Measurements from ENCODE around the gene TNS4. TPM values are rescaled to one million over a fixed set of nuclear protein-coding genes. Genes with fewer than 3 reads are reported as not detected.

TNS4 gene
- total RNA-seq, 1 donor from 2014 or later, result 14.0 TPM

GRCh38 chr17:40475234-40475908 lies 26.1 kb downstream of the TNS4 start:
- intact Hi-C loops (cut with micrococcal nuclease), result loop anchor here (5.0 kb wide), 1 partner anchor 33 kb away; the partner anchor contains the start of gene IGFBP4

- intact Hi-C loops (cut with micrococcal nuclease), result loop anchor here (5.0 kb wide), 1 partner anchor 32 kb away; the partner anchor contains the start of gene IGFBP4
Measured at GRCh38 chr17:40474419-40475002, 26.9 kb downstream of the TNS4 start.

- intact Hi-C loops (cut with micrococcal nuclease), result no loop called here
Measured at GRCh38 chr17:40473573-40474365, 27.7 kb downstream of the TNS4 start.

- intact Hi-C loops (cut with micrococcal nuclease), result no loop called here
Measured at GRCh38 chr17:40472733-40473452, 28.5 kb downstream of the TNS4 start.

- intact Hi-C loops (cut with micrococcal nuclease), result no loop called here
Measured at GRCh38 chr17:40471846-40472732, 29.3 kb downstream of the TNS4 start.

GRCh38 chr17:40470932-40471828 lies 30.2 kb downstream of the TNS4 start:
- intact Hi-C loops (cut with micrococcal nuclease), result no loop called here

- intact Hi-C loops (cut with micrococcal nuclease), result no loop called here
Measured at GRCh38 chr17:40469805-40470675, 31.4 kb downstream of the TNS4 start.

- intact Hi-C loops (cut with micrococcal nuclease), result no loop called here
Measured at GRCh38 chr17:40468560-40468959, 32.9 kb downstream of the TNS4 start.

GRCh38 chr17:40467281-40467867 lies 34.0 kb downstream of the TNS4 start:
- intact Hi-C loops (cut with micrococcal nuclease), result no loop called here

GRCh38 chr17:40466298-40466971 lies 35.0 kb downstream of the TNS4 start:
- intact Hi-C loops (cut with micrococcal nuclease), result no loop called here

- intact Hi-C loops (cut with micrococcal nuclease), result no loop called here
Measured at GRCh38 chr17:40464392-40464855, 37.0 kb downstream of the TNS4 start.

- intact Hi-C loops (cut with micrococcal nuclease), result no loop called here
Measured at GRCh38 chr17:40463122-40463550, 38.3 kb downstream of the TNS4 start.

- intact Hi-C loops (cut with micrococcal nuclease), result no loop called here
Measured at GRCh38 chr17:40462343-40463121, 38.9 kb downstream of the TNS4 start.

- intact Hi-C loops (cut with micrococcal nuclease), result no loop called here
Measured at GRCh38 chr17:40461732-40462342, 39.6 kb downstream of the TNS4 start.

GRCh38 chr17:40460968-40461731 lies 40.3 kb downstream of the TNS4 start:
- intact Hi-C loops (cut with micrococcal nuclease), result no loop called here

- intact Hi-C loops (cut with micrococcal nuclease), result no loop called here
Measured at GRCh38 chr17:40460604-40460967, 40.8 kb downstream of the TNS4 start.

Data from T-helper 2 cell treated with Interferon-gamma antibody and Interleukin-4, amounts not matched to agents 100 ng/mL and 5 ng/mL, for 36 hours (primary cell).